Fibroblast of skin of left biceps (primary cell): ENCODE results near the gene JAKMIP2.
A peak's percentile ranks its signal among the peaks of the same experiment; 100 is the strongest.

Source experiments
- DNase-seq, 2 experiments: peaks; one replicate each; pipeline ENCODE4 v3.0.0-alpha.2; 2013; ENCODE audit warnings: low read depth in 2 of 2

The JAKMIP2 gene

GRCh38 chr5:147788023-147788422 is 5.5 kb upstream of the JAKMIP2 start:
- no peak for DNase-seq

- DNase-seq = no peak
Observed at GRCh38 chr5:147786142-147786541, 3.6 kb upstream of the JAKMIP2 start.

- no peak for DNase-seq
Observed at GRCh38 chr5:147784146-147784987, 1.8 kb upstream of the JAKMIP2 start.

GRCh38 chr5:147780924-147781573 is 1.5 kb downstream of the JAKMIP2 start:
- no peak for DNase-seq

GRCh38 chr5:147779694-147780093 is 2.8 kb downstream of the JAKMIP2 start:
- no peak for DNase-seq

- DNase-seq = no peak
Observed at GRCh38 chr5:147776989-147777388, 5.5 kb downstream of the JAKMIP2 start.

DNA sequence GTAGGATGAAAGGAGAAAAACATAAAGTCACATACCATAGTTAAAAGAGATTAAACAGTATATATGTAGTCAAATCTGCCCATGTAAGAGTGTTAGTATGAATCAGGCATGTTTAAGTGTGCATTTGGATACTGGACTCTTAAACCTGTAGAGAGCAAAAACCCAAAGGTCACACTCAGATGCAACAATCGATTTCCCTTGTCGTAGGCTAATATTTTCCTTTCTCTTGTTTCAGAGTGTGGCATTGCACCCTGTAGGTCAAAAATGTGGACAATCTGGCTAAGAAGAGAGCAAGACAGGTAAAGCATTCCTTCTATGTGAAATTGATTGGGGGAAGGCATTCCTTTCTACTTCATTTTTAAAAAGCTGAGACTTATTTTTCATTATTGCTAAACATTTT is 8.9 kb downstream of the JAKMIP2 start:
- DNase-seq = no peak

GRCh38 chr5:147773139-147773538 is 9.4 kb downstream of the JAKMIP2 start:
- no peak for DNase-seq

DNA sequence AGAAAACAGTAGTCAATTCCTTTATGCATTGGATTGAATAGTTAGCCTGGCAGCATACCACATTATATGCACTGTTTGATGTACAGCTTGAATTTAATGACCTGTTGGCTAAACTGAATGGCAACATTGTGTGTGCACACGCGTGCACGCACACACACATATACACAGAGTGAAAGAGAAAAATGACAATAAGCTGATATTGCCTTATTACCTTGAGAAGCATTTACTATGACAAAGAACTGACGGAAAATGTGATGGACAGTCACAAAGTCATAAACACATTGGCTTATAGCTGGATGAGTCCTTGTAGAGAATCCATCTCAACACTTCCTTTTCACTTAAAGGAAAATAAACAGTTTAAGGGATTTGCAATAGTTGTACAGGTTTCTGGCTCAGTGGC is 15.5 kb downstream of the JAKMIP2 start:
- DNase-seq = no peak

GRCh38 chr5:147763791-147764525 is 18.6 kb downstream of the JAKMIP2 start:
- DNase-seq = peak; percentile 6 to 12

DNA sequence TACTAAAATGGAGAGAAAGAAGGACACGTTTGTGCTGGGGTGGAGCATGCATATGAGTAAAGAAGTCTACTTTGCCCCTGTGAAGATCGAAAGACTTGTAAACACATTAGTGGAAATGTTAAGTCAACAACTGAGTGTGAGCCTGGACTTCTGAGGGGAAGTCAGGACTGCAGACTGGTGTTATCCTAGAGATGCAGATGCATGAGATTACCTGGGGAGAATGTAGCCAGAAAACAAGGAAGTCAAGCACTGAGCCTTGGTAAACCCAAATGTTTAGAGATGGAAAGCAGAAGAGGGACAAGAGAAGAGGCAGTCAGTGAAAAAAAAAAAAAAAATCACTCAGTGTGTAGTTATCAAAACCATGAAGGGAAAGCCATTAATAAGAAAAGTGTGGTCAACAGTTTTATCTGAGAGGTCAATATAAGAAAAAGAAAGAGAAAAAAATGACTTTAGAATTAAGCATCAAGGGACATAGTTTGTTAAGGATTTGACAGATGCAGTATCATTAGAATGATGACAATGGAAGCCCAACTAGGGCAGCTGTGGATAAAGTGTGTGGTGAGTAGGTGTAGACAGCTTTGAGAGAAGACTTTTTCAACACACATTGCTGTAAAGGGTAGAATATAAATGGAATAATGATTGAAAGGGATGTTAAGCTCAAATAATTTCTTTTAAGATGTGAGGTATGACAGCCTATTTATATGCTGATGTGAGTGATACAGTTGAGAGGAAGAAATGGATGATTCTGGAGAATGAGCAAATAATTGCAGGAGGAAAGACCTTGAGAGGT is 22.2 kb downstream of the JAKMIP2 start:
- DNase-seq = no peak

DNA sequence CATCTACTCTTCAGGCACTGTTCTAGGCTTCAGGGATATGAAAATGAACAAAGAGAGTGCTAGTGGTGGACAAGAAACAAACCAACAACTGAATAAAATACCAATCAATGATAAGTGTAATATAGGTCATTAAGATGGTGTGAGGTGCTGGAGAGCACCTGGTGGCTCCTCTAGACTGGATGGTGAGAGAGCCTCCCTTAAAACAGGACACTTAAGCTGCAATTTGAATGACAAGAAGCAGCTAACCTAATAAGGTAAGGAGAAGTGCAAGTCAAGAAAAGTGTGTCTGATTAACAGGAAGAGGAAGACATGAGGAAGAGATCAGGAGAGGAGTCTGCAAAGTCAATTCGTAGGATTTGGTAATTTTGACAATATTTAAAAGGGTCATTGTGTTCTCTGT is 23.1 kb downstream of the JAKMIP2 start:
- no peak for DNase-seq

DNA sequence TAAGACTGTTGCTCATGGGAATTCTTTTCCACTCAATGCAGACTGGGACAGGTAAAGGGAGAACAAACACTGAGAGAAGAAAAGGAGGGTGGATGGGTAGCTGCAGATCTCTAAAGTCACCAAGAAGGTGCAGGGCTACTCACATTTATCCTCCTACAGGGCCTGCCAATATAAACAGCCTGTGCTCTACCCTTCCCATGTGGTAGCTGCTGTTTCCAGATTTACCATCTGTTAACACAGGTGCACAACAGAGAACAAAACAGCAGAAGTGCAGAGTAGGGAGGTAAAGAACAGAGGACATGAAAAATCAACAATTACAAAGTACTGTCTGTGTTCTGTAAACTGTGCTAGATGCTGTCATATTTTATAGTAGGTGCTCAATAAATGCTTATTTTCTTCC is 26.0 kb downstream of the JAKMIP2 start:
- no peak for DNase-seq

- DNase-seq = no peak
Observed at GRCh38 chr5:147754372-147755122, 28.0 kb downstream of the JAKMIP2 start.

DNA sequence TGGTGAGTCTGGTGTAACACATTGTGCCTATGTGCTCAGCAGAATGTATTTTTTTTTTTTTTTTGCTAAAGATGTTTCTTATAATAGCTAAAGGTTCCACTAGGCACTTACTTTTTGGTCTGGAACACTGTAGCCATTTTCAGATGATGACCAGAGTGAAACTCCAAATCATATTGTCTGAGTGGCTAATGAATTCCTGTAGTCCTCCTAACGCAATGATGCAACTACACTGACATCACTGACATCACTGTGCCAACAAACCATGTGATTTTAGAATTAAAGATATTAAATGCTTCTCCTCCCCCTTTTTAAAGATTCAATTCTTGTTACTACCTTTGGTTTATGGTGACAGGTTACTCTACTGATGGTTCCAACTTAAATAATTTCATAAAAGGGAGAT is 28.8 kb downstream of the JAKMIP2 start:
- no peak for DNase-seq

GRCh38 chr5:147752666-147753290 is 29.8 kb downstream of the JAKMIP2 start:
- no peak for DNase-seq

- no peak for DNase-seq
Observed at GRCh38 chr5:147752033-147752432, 30.5 kb downstream of the JAKMIP2 start.

DNA sequence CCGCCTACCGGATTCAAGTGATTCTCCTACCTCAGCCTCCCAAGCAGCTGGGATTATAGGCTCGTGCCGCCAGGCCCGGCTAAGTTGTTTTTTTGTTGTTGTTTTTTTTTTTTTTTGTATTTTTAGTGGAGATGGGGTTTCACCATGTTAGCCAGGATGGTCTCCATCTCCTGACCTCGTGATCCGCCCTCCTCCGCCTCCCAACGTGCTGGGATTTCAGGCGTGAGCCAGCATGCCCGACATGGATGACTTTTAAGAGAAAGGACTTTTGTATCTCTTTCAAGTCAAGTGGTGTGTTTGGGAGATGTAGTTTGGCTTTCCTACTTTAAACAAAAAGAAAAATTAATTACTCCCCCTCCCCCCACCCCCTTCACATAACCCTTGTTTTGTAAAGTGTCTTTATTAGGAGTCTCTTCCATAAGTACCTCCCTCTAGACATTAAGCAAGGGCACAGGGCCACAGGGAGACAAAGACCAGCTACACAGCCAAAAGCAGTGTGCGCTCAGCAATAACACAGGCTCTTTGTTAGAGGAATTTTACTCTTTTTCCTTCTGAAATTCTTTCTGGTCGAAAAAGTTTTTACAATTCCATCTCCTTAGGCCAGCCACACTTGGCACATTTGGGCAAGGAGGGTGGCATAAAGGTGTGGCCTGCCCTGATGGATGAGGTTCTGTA is 31.2 kb downstream of the JAKMIP2 start:
- no peak for DNase-seq

DNA sequence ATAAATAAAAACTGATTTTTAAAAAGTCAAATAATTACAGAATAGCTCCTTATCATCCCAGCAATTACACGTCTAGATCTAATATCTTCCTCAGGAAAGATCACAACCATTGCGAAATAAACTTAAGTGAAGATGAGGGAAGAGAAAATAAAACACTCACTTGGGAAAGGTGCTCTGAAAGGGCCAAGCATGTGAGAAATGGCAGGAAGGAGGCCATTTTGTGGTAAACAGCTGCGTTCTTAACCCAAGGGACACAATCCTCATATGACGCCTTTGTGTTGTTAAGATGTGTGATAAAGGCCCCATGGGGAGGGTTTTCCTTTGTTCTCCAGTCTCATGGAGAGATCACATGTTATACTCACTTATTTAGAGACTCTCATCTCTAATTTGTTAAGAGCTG is 32.5 kb downstream of the JAKMIP2 start:
- DNase-seq = no peak

- no peak for DNase-seq
Observed at GRCh38 chr5:147748590-147748989, 33.9 kb downstream of the JAKMIP2 start.
